GM19025 (cell line): Measurements from ENCODE around the gene SRGAP3.
A peak's percentile ranks its signal among the peaks of the same experiment; 100 is the strongest.

ENCODE experiments used
- ATAC-seq: cut with Tn5 transposase; IDR thresholded peaks from one replicate; pipeline ENCODE4 v1.9.1; 2021; ENCODE audit warnings: mild to moderate bottlenecking, low read depth, moderate library complexity; ENCODE audit not compliant: unreplicated experiment

Gene SRGAP3

DNA sequence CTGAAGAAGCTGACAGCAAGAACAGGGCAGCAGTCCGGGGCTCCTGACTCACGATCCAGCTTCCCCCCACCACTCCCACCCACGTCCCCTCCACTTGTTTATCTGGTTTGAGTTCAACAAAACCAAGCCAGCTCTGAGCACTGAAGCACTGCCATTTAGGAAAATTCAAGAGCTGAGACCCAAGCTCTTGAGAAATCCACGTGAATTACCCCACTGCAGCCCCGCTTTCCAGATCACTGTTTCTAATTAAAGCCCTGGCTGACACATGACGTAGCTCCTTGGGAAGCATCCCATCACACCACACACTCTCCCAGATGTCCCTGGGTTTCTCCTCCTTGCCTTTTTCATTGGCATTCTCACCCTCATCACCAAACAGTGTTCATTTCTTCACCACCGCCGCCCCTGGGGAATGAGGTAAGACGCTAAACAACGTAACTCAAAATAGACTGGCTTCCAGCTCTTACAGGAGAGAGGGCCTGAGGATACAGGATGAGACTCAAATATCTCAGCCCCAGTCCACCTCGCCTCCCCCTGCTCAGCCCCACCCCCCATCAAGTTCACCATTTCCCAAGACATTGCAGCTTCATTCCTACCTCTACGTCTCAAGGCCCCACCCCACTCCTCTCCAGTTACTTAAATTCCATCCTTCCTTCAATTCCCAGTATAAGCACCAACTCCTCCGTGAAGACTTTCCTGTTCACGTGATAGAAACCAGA lies 95.4 kb downstream of the SRGAP3 start:
- no peak for ATAC-seq

GRCh38 chr3:9151240-9151639 lies 98.2 kb downstream of the SRGAP3 start:
- ATAC-seq, result no peak

GRCh38 chr3:9149566-9149965 lies 99.9 kb downstream of the SRGAP3 start:
- ATAC-seq, result no peak

DNA sequence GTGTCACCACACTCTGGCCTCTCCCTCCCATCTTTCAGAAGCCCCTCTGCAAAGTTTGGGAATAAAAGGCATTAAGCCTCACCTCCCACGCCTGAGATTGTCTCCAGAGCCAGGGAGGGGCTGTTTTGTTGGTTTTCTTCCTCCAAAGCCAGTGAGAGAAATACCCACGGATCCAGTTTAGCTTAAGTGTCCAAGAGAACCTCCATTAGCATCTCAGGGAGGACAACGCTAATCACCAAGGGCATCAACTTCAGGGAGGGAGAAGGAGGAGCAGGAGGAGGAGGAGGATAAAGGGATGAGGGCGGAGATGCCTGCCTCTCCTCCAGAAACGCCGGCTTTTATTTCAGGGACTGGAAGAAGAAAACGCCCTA lies 101.6 kb downstream of the SRGAP3 start:
- ATAC-seq, result no peak

DNA sequence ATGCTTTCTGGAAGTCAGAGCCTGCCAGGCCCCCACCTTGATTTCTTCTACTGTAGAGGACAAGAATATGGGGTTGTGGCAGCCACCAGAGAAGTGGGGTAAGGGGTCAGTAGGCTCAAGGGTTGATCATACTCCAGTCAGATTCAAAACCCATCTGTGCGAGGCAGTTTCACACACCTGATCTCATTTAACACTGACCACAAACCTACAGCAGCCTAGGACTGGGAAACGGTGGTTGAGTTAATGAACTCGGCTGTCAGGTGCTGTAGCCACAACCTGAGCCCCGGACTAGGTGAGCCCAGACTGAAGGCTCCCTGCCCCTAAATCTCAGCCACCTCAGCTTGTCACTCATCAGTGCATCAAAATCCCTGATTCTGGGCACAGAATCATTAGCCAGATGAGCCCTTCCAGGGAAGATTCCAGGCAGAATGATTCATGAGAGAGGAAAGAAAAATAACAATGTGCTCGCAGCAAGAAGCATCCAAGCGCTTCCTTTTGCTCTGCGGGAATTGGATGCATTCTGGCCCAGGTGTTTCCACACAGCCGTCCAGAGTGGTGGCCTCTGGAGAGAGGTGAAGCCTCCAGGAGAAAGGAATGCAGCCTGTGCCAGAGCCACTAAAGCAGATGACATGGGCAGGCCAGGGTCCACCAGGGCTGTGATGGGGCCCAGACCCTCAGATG lies 102.1 kb downstream of the SRGAP3 start:
- ATAC-seq, result peak; percentile 54

GRCh38 chr3:9146367-9147071 lies 102.9 kb downstream of the SRGAP3 start:
- ATAC-seq, result peak; percentile 50

- ATAC-seq, result no peak
Observed at GRCh38 chr3:9143184-9143583, 106.3 kb downstream of the SRGAP3 start.

GRCh38 chr3:9142362-9142761 lies 107.1 kb downstream of the SRGAP3 start:
- no peak for ATAC-seq

DNA sequence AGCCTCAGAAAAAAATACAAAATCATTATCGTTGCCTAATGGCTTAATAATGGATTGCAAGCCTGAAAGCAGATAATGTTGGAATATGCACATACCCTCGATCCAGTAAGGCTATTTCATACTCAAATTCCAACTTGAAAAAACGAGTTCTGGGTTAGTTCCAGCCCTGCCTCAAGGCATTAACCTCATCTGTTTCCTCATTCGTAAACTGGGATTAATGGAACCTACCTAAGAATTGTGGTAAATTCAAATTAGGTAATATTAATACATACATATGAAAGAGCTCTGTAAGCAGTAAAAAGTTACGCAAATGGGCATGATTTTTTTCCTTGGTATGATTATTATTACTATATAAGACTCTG lies 107.5 kb downstream of the SRGAP3 start:
- ATAC-seq, result no peak

DNA sequence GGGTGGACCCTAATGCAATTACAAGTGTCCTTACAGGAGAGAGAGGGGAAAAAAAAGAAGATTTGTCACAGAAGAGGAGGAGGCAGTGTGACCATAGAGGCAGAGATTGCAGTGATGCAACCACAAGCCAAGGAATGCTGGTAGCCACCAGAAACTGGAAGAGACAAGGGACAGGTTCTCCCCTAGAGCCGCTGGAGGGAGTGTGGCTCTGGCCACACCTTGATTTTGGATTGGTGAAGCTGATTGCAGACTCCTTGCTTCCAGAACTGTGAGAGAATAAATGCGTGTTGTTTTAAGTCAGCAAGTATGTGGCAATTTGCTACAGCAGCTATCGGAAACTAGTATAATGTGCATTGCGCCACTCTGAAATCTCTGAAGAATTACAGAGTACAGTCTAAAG lies 110.1 kb downstream of the SRGAP3 start:
- no peak for ATAC-seq

DNA sequence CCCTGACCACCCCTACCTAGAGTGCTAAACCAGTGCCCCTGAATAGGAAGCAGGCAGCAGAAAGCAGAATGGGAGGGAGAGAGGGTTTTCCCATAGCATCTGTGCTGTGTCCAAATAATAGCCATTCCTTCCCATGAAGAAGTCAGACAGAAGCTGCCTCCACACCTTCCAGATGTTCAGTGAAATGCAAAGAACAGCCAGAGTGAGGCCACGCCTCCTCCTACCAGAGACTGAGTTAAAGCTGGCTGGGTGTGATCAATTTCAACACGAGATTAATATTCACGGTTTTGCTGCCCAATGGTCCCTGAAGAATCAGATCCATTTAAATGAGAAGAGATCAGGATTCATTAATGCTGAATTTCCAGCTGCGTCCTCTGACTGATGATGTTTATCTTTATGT lies 111.8 kb downstream of the SRGAP3 start:
- ATAC-seq, result no peak

GRCh38 chr3:9136746-9137465 lies 112.5 kb downstream of the SRGAP3 start:
- no peak for ATAC-seq

- ATAC-seq, result no peak
Observed at GRCh38 chr3:9135930-9136525, 113.4 kb downstream of the SRGAP3 start.

- ATAC-seq, result no peak
Observed at GRCh38 chr3:9135526-9135925, 113.9 kb downstream of the SRGAP3 start.

GRCh38 chr3:9133656-9134055 lies 115.8 kb downstream of the SRGAP3 start:
- no peak for ATAC-seq

DNA sequence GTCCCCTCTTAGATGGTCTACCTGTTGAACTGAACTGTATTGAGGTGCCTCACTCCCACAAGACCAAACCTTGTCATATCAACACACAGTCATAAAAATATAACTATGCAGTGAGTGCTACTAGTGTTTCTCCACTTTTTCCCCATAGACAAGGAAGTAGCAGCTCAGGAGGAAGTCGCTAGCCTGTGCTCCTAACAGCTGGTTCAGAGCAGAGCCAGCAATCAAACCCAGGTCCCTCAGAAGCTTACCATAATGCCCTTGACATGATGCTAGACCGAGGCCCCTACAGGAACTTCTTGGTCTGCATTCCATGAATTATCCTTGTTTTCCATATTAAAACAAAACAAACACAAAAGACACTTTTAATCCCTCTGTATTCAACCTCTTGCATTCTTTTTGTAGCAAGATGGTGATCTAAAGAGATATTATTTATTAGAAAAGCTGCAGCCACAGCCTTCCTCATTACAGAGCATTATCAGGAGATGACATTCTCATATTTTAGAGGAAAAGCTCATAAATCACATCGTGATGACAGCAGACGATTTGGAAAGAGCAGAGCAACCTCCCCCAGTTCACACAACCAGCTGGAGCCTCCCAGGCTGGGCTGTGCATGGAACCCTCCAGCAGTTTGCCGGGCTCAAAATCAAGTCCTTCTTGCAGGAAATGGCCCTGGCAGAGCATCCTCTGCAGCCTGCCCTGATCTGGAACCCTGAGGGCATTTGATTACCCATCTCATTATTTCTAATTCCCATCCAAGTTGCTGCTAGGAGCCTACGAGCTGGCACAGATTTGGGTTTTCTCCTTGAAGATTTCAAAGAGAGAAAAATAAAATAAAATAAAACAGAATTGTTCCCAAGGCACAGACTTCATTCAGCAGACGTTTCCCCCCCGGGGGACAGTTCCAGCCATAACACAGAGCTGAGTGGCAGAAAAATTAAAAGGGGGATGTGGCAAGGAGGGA lies 118.8 kb downstream of the SRGAP3 start:
- no peak for ATAC-seq

DNA sequence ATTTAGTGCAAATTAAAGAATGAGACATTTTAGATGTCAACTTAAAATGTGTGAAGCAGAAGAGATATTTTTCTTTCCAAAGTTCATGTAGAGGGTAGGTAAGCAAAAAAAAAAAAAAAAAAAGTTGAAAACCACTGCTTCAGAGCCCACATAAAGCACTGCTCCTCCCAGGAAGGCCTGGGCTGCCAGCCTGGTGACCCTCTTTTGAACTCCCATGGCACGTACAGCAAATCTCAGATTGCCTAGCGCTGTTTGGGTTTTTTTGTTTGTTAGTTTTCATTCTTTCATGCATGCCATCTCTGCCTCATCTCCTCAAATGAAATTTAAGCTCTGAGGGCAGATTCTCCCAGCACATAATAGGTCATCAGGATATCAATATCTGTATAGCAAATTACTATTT lies 120.1 kb downstream of the SRGAP3 start:
- no peak for ATAC-seq

DNA sequence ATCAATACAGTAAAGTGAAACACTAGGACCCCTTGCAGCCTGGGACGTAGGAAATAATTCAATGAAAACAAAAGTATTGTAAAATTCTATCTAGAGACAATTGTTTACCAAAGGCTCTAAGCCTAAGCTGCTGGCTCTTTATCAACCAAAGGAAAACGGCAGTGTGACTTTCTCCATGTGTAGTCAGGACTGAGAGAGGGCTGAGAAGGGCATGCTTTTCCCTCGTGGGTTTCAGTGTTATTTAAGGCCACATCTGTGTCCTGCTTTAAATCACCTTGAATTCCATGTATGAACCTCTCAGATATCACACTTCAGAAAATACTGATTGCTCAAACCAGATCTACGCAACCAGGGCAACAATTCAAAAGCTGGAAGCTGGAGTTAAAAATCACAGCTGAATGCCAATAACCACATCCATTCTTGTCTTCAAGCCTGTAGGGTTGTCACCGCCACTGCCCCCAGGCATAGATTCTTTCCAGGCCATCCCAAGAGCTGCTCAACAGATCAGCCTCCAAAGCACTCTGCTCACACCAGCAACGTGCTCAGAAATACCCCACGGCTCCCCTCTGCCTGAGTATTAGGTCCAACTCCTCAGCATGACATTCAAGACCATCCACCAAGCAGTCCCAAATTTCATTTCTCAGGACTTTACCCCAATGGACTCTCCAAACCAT lies 124.0 kb downstream of the SRGAP3 start:
- no peak for ATAC-seq

- ATAC-seq, result no peak
Observed at GRCh38 chr3:9124730-9125129, 124.7 kb downstream of the SRGAP3 start.
